ENCODE results near the gene TUBGCP3. TPM values are rescaled to one million over a fixed set of nuclear protein-coding genes. Genes with fewer than 3 reads are reported as not detected.
A peak's percentile ranks its signal among the peaks of the same experiment; 100 is the strongest.

The TUBGCP3 gene
- total RNA-seq, 1 experiment from 2014 or later = 19.2 TPM

DNA sequence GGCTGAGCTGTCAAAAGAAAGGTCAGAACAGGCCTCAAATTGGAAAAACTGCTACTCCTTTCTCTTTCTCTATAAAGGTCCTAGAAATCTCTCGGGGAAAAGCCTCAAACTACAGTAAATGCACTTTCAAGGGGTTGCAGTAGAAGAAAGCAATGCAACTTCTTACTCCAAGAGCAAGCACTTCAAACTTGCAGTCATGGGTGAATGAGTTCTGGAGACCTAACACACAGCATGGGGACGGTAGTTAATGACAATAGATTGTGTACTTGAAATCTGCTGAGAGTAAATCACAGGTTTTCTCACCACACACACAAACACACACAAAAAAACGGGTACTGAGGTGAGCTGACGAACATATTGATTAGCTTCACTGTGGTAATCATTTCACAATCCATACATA, 11.8 kb downstream of the TUBGCP3 start:
- Histone ChIP-seq H3K4me3 (ENCODE audit: insufficient read depth, low read depth, low read length) (no peak overlapping the region), H3K36me3 (replicated peaks; ENCODE audit: control insufficient read depth, insufficient read depth, low read length) (no peaks in the 10 kb centered on the region), H3K27me3 (ENCODE audit: control insufficient read depth, insufficient read depth, low read length) (no peaks in the 10 kb centered on the region)
- no peak for DNase-seq

- Histone ChIP-seq H3K36me3 (replicated peaks; ENCODE audit: control insufficient read depth, insufficient read depth, low read length) (no peaks in the 10 kb centered on the region), H3K27me3 (ENCODE audit: control insufficient read depth, insufficient read depth, low read length) (no peaks in the 10 kb centered on the region), H3K4me3 (ENCODE audit: insufficient read depth, low read depth, low read length) (no peak overlapping the region)
- peak; percentile 80 for DNase-seq
Measured at GRCh38 chr13:112575675-112576074, 12.3 kb downstream of the TUBGCP3 start.

GRCh38 chr13:112574834-112575613, 12.9 kb downstream of the TUBGCP3 start:
- no peak for DNase-seq
- H3K4me3 ChIP-seq (ENCODE audit: insufficient read depth, low read depth, low read length) = no peak overlapping the region

DNA sequence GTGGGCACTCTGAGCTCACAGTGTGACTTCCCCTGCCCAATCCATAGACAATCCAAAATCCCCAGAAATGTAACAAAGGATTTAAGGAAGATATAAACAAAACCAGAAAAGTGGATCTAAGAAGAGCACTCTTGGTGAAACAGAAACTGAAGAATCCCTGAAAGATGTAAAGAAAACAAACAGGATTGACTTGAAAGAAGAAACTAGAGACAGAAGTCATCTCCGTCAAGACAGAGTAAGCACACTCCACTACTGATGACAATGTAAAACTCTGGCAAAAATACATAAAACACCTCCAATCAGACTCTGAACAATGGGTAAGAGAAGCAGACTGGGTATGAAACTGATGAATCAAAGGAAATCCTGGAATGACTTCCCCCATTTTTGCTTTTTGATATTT, 13.5 kb downstream of the TUBGCP3 start:
- no peak for DNase-seq
- no peaks in the 10 kb centered on the region for H3K36me3 ChIP-seq (replicated peaks; ENCODE audit: control insufficient read depth, insufficient read depth, low read length)
- H3K4me3 ChIP-seq (ENCODE audit: insufficient read depth, low read depth, low read length) = no peak overlapping the region
- H3K27me3 ChIP-seq (ENCODE audit: control insufficient read depth, insufficient read depth, low read length) = no peaks in the 10 kb centered on the region

More at GRCh38 chr13:112574834-112575613, 12.9 kb downstream of the TUBGCP3 start:
- H3K27me3 ChIP-seq (ENCODE audit: control insufficient read depth, insufficient read depth, low read length) = no peaks in the 10 kb centered on the region
- H3K36me3 ChIP-seq (replicated peaks; ENCODE audit: control insufficient read depth, insufficient read depth, low read length) = no peaks in the 10 kb centered on the region

- Histone ChIP-seq H3K4me3 (ENCODE audit: insufficient read depth, low read depth, low read length) (no peak overlapping the region), H3K27me3 (ENCODE audit: control insufficient read depth, insufficient read depth, low read length) (no peaks in the 10 kb centered on the region), H3K36me3 (replicated peaks; ENCODE audit: control insufficient read depth, insufficient read depth, low read length) (no peaks in the 10 kb centered on the region)
- no peak for DNase-seq
Measured at GRCh38 chr13:112573710-112574109, 14.2 kb downstream of the TUBGCP3 start.

DNA sequence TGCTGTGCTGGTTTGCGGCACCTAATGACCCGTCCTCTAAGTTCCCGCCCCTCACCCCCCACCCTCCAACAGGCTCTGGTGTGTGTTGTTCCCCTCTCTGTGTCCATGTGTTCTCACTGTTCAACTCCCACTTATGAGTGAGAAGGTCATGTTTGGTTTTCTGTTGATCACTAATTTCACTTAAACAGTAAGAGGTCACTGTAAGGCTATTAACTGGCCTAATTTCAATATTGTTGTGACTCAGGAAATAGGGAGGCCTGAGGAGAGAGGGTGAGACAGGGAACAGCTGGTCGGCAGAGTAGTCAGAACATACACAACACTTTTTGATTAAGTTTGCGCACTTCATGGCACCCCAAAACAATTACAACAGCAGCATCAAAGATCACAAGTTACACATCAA, 15.6 kb downstream of the TUBGCP3 start:
- DNase-seq = no peak
- no peaks in the 10 kb centered on the region for H3K27me3 ChIP-seq (ENCODE audit: control insufficient read depth, insufficient read depth, low read length)
- H3K4me3 ChIP-seq (ENCODE audit: insufficient read depth, low read depth, low read length) = no peak overlapping the region
- H3K36me3 ChIP-seq (replicated peaks; ENCODE audit: control insufficient read depth, insufficient read depth, low read length) = peaks cover 5% of the 10 kb centered on the region

DNA sequence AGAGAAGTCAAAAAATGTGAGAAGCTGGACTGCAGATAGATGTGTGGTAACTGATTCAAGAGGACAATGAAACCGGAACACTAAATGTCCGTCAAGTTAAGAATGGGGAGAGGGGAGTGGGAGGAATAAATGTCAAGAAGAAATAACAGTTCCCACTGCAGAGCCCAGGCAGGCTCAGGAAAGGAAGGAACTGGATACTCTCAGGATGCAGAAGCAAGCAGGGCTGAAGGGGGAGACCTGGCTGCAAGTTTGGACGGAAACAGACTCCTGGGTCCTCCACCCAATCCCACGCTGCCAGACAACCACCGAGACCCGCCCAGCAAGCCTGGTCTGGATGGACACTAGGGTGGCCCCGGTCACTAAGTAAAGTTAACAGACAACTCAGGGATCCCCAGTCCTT, 18.1 kb downstream of the TUBGCP3 start:
- Histone ChIP-seq H3K4me3 (ENCODE audit: insufficient read depth, low read depth, low read length) (no peak overlapping the region), H3K36me3 (replicated peaks; ENCODE audit: control insufficient read depth, insufficient read depth, low read length) (peaks cover 5% of the 10 kb centered on the region), H3K27me3 (ENCODE audit: control insufficient read depth, insufficient read depth, low read length) (no peaks in the 10 kb centered on the region)
- DNase-seq = no peak

DNA sequence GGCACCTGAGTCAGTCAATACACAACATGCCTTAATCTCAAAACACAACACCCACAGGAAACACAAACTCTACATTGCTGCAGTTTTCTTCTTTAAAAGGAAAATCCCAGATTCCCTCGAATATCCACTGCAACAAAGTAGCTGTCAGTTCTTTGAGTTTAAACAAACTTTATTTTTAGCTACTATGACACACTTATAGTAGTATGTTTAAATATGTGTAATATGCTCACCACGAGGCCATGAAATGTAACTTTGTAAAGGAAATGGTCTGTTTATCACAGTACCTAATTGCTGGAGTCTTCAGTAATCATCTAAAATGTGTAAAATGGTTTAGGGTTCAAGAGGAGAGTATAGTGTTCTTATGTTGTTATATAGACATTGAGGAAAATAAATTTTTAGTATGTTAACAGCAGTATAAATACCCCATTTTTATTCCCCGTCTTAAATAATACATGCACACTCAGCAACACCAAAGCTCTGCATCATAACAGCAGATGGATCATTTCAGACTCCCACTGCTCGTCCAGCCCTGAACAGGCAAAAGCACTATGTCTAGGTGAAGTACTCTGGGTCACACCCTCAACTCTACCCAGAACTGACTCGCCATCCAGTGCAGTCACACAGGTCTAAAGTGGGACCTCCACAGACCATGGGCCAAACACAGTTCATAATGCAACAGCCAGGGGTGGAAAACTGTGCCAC, 20.6 kb downstream of the TUBGCP3 start:
- Histone ChIP-seq H3K4me3 (ENCODE audit: insufficient read depth, low read depth, low read length) (no peak overlapping the region), H3K27me3 (ENCODE audit: control insufficient read depth, insufficient read depth, low read length) (no peaks in the 10 kb centered on the region), H3K36me3 (replicated peaks; ENCODE audit: control insufficient read depth, insufficient read depth, low read length) (peaks cover 5% of the 10 kb centered on the region)
- no peak for DNase-seq

DNA sequence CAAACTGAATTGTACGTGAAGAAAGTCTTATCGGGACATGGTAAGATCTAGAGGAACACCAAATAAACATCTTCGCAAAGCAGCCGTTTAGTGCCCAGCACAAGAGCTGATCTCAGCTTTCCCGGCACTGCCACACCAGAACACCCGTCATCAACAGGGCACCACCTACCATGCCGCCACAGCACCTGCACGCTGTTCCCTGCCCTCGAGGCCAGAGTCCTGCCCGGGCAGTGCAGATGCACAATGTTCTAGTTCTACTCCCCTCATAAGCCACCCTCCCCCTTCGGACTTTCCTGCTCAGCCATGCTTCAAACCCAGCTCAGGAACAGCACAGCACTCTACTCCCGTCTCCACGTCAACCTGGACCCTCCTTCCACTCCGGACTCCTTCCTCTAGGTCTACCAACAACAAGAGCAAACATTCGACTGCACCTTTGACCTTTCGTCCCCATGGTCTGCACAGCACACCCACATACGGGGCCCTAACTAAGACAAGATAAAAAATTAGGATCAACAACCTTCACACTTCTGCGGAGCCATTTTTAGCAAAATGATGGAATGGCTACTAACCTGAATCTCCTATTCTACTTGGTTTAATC, 25.1 kb downstream of the TUBGCP3 start:
- Histone ChIP-seq H3K4me3 (ENCODE audit: insufficient read depth, low read depth, low read length) (no peak overlapping the region), H3K36me3 (replicated peaks; ENCODE audit: control insufficient read depth, insufficient read depth, low read length) (peaks cover 3% of the 10 kb centered on the region)
- DNase-seq = no peak

GRCh38 chr13:112562254-112562653, 25.7 kb downstream of the TUBGCP3 start:
- H3K27me3 ChIP-seq (ENCODE audit: control insufficient read depth, insufficient read depth, low read length) = no peaks in the 10 kb centered on the region
- DNase-seq = no peak
- peaks cover 4% of the 10 kb centered on the region; the same call in 1 of the 2 replicates for H3K36me3 ChIP-seq (replicated peaks; ENCODE audit: control insufficient read depth, insufficient read depth, low read length)
- H3K4me3 ChIP-seq (ENCODE audit: insufficient read depth, low read depth, low read length) = no peak overlapping the region

More for the DNA sequence above, 25.1 kb downstream of the TUBGCP3 start:
- no peaks in the 10 kb centered on the region for H3K27me3 ChIP-seq (ENCODE audit: control insufficient read depth, insufficient read depth, low read length)

GRCh38 chr13:112561478-112561877, 26.5 kb downstream of the TUBGCP3 start:
- H3K27me3 ChIP-seq (ENCODE audit: control insufficient read depth, insufficient read depth, low read length) = no peaks in the 10 kb centered on the region
- H3K36me3 ChIP-seq (replicated peaks; ENCODE audit: control insufficient read depth, insufficient read depth, low read length) = peaks cover 4% of the 10 kb centered on the region; the same call in 1 of the 2 replicates
- no peak for DNase-seq

DNA sequence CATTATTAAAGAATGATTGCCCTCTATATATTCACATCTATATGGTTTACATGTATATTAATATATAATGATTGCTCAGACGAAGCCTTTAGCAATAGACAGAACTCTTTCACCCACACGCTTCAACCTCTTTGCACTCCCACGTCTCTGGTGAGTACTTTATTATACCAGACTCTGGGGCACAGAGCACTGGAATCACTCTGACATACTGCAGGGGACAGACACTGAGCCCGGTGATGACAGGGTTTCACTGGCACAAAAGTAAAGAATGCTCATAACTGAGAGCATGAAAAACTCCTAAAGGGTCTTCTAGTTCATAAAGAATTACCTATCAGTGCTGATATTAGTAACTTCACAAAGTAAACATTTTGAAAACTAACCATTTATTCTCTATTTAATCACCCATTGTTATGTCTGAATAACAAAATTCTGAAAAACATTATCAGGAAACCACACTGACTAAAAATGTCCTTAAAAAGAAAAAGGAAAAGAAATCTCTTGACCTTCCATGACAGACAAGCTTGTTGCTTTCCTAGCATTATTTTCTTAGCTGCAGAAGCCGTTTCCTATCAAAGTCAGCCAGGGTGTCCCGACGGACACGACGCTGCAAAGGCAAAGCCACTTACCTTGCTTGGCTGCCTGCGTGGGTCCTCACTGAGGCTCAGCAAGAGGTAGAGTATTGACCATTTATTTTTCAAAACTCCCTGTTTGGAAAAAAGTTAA, 29.1 kb downstream of the TUBGCP3 start:
- Histone ChIP-seq H3K36me3 (replicated peaks; ENCODE audit: control insufficient read depth, insufficient read depth, low read length) (peaks cover 9% of the 10 kb centered on the region), H3K4me3 (ENCODE audit: insufficient read depth, low read depth, low read length) (no peak overlapping the region), H3K27me3 (ENCODE audit: control insufficient read depth, insufficient read depth, low read length) (no peaks in the 10 kb centered on the region)
- no peak for DNase-seq

More at GRCh38 chr13:112561478-112561877, 26.5 kb downstream of the TUBGCP3 start:
- no peak overlapping the region for H3K4me3 ChIP-seq (ENCODE audit: insufficient read depth, low read depth, low read length)

GRCh38 chr13:112556600-112556999, 31.4 kb downstream of the TUBGCP3 start:
- H3K27me3 ChIP-seq (ENCODE audit: control insufficient read depth, insufficient read depth, low read length) = no peaks in the 10 kb centered on the region
- H3K4me3 ChIP-seq (ENCODE audit: insufficient read depth, low read depth, low read length) = no peak overlapping the region
- H3K36me3 ChIP-seq (replicated peaks; ENCODE audit: control insufficient read depth, insufficient read depth, low read length) = peaks cover 13% of the 10 kb centered on the region
- no peak for DNase-seq

- Histone ChIP-seq H3K4me3 (ENCODE audit: insufficient read depth, low read depth, low read length) (no peak overlapping the region), H3K36me3 (replicated peaks; ENCODE audit: control insufficient read depth, insufficient read depth, low read length) (peaks cover 13% of the 10 kb centered on the region), H3K27me3 (ENCODE audit: control insufficient read depth, insufficient read depth, low read length) (no peaks in the 10 kb centered on the region)
- DNase-seq = no peak
Measured at GRCh38 chr13:112554214-112554850, 33.6 kb downstream of the TUBGCP3 start.

Data from H7 (cell line).